ENCODE data around the gene STYX. TPM values are rescaled to one million over a fixed set of nuclear protein-coding genes. Genes with fewer than 3 reads are reported as not detected.
A peak's percentile ranks its signal among the peaks of the same experiment; 100 is the strongest.

Gene STYX
- total RNA-seq, 1 donor from 2014 or later = 12.0 TPM

GRCh38 chr14:52797653-52798052, 67.7 kb downstream of the STYX start:
- Histone ChIP-seq H3K4me1 (ENCODE audit: control insufficient read depth in 3 of 3, insufficient read depth in 3 of 3, low read length in 3 of 3) (no peaks in the 10 kb centered on the region), H3K27ac (ENCODE audit: low read depth, low read length) (no peak overlapping the region), H3K4me3 (ENCODE audit: low read length in 3 of 3) (no peak overlapping the region), H3K9ac (ENCODE audit: low read depth in 1 of 3, low read length in 3 of 3) (no peak overlapping the region), H3K9me3 (ENCODE audit: control insufficient read depth in 3 of 3, low read length in 3 of 3) (no peaks in the 10 kb centered on the region), H3K27me3 (ENCODE audit: control insufficient read depth in 3 of 3, insufficient read depth in 3 of 3, low read length in 3 of 3) (no peaks in the 10 kb centered on the region), H3K36me3 (ENCODE audit: control insufficient read depth in 3 of 3, insufficient read depth in 3 of 3, low read length in 3 of 3) (no peaks in the 10 kb centered on the region)

- H3K36me3 ChIP-seq (ENCODE audit: control insufficient read depth in 3 of 3, insufficient read depth in 3 of 3, low read length in 3 of 3) = no peaks in the 10 kb centered on the region
- no peaks in the 10 kb centered on the region for H3K4me1 ChIP-seq (ENCODE audit: control insufficient read depth in 3 of 3, insufficient read depth in 3 of 3, low read length in 3 of 3)
- no peaks in the 10 kb centered on the region for H3K27me3 ChIP-seq (ENCODE audit: control insufficient read depth in 3 of 3, insufficient read depth in 3 of 3, low read length in 3 of 3)
- H3K27ac ChIP-seq (ENCODE audit: low read depth, low read length) = no peak overlapping the region
- no peaks in the 10 kb centered on the region for H3K9me3 ChIP-seq (ENCODE audit: control insufficient read depth in 3 of 3, low read length in 3 of 3)
- H3K9ac ChIP-seq (ENCODE audit: low read depth in 1 of 3, low read length in 3 of 3) = no peak overlapping the region
- no peak overlapping the region for H3K4me3 ChIP-seq (ENCODE audit: low read length in 3 of 3)
These were observed 68.9 kb downstream of the STYX start for GRCh38 chr14:52798826-52799225.

- Histone ChIP-seq H3K4me3 (ENCODE audit: low read length in 3 of 3) (no peak overlapping the region), H3K36me3 (ENCODE audit: control insufficient read depth in 3 of 3, insufficient read depth in 3 of 3, low read length in 3 of 3) (no peaks in the 10 kb centered on the region), H3K4me1 (ENCODE audit: control insufficient read depth in 3 of 3, insufficient read depth in 3 of 3, low read length in 3 of 3) (no peaks in the 10 kb centered on the region), H3K9me3 (ENCODE audit: control insufficient read depth in 3 of 3, low read length in 3 of 3) (no peaks in the 10 kb centered on the region), H3K27me3 (ENCODE audit: control insufficient read depth in 3 of 3, insufficient read depth in 3 of 3, low read length in 3 of 3) (no peaks in the 10 kb centered on the region), H3K9ac (ENCODE audit: low read depth in 1 of 3, low read length in 3 of 3) (no peak overlapping the region), H3K27ac (ENCODE audit: low read depth, low read length) (peak overlapping the region; percentile 15)
These were observed 71.2 kb downstream of the STYX start for GRCh38 chr14:52801014-52801712.

- Histone ChIP-seq H3K9me3 (ENCODE audit: control insufficient read depth in 3 of 3, low read length in 3 of 3) (no peaks in the 10 kb centered on the region), H3K27me3 (ENCODE audit: control insufficient read depth in 3 of 3, insufficient read depth in 3 of 3, low read length in 3 of 3) (no peaks in the 10 kb centered on the region), H3K4me1 (ENCODE audit: control insufficient read depth in 3 of 3, insufficient read depth in 3 of 3, low read length in 3 of 3) (no peaks in the 10 kb centered on the region), H3K9ac (ENCODE audit: low read depth in 1 of 3, low read length in 3 of 3) (no peak overlapping the region), H3K36me3 (ENCODE audit: control insufficient read depth in 3 of 3, insufficient read depth in 3 of 3, low read length in 3 of 3) (no peaks in the 10 kb centered on the region), H3K4me3 (ENCODE audit: low read length in 3 of 3) (no peak overlapping the region), H3K27ac (ENCODE audit: low read depth, low read length) (peak overlapping the region; percentile 15)
These were observed 72.6 kb downstream of the STYX start for GRCh38 chr14:52802597-52802996.

- Histone ChIP-seq H3K4me1 (ENCODE audit: control insufficient read depth in 3 of 3, insufficient read depth in 3 of 3, low read length in 3 of 3) (no peaks in the 10 kb centered on the region), H3K36me3 (ENCODE audit: control insufficient read depth in 3 of 3, insufficient read depth in 3 of 3, low read length in 3 of 3) (no peaks in the 10 kb centered on the region), H3K4me3 (ENCODE audit: low read length in 3 of 3) (no peak overlapping the region), H3K9me3 (ENCODE audit: control insufficient read depth in 3 of 3, low read length in 3 of 3) (no peaks in the 10 kb centered on the region), H3K9ac (ENCODE audit: low read depth in 1 of 3, low read length in 3 of 3) (no peak overlapping the region), H3K27me3 (ENCODE audit: control insufficient read depth in 3 of 3, insufficient read depth in 3 of 3, low read length in 3 of 3) (no peaks in the 10 kb centered on the region), H3K27ac (ENCODE audit: low read depth, low read length) (no peak overlapping the region)
These were observed 76.1 kb downstream of the STYX start for GRCh38 chr14:52806115-52806514.

GRCh38 chr14:52808101-52808500, 78.1 kb downstream of the STYX start:
- Histone ChIP-seq H3K4me1 (ENCODE audit: control insufficient read depth in 3 of 3, insufficient read depth in 3 of 3, low read length in 3 of 3) (no peaks in the 10 kb centered on the region), H3K27me3 (ENCODE audit: control insufficient read depth in 3 of 3, insufficient read depth in 3 of 3, low read length in 3 of 3) (no peaks in the 10 kb centered on the region), H3K27ac (ENCODE audit: low read depth, low read length) (no peak overlapping the region), H3K9me3 (ENCODE audit: control insufficient read depth in 3 of 3, low read length in 3 of 3) (no peaks in the 10 kb centered on the region), H3K9ac (ENCODE audit: low read depth in 1 of 3, low read length in 3 of 3) (no peak overlapping the region), H3K36me3 (ENCODE audit: control insufficient read depth in 3 of 3, insufficient read depth in 3 of 3, low read length in 3 of 3) (no peaks in the 10 kb centered on the region), H3K4me3 (ENCODE audit: low read length in 3 of 3) (no peak overlapping the region)

GRCh38 chr14:52821805-52822250, 91.9 kb downstream of the STYX start:
- Histone ChIP-seq H3K4me1 (ENCODE audit: control insufficient read depth in 3 of 3, insufficient read depth in 3 of 3, low read length in 3 of 3) (no peaks in the 10 kb centered on the region), H3K27me3 (ENCODE audit: control insufficient read depth in 3 of 3, insufficient read depth in 3 of 3, low read length in 3 of 3) (no peaks in the 10 kb centered on the region), H3K36me3 (ENCODE audit: control insufficient read depth in 3 of 3, insufficient read depth in 3 of 3, low read length in 3 of 3) (no peaks in the 10 kb centered on the region), H3K4me3 (ENCODE audit: low read length in 3 of 3) (no peak overlapping the region), H3K9ac (ENCODE audit: low read depth in 1 of 3, low read length in 3 of 3) (no peak overlapping the region), H3K9me3 (ENCODE audit: control insufficient read depth in 3 of 3, low read length in 3 of 3) (no peaks in the 10 kb centered on the region), H3K27ac (ENCODE audit: low read depth, low read length) (no peak overlapping the region)

- no peaks in the 10 kb centered on the region for H3K9me3 ChIP-seq (ENCODE audit: control insufficient read depth in 3 of 3, low read length in 3 of 3)
- no peak overlapping the region for H3K27ac ChIP-seq (ENCODE audit: low read depth, low read length)
- H3K4me1 ChIP-seq (ENCODE audit: control insufficient read depth in 3 of 3, insufficient read depth in 3 of 3, low read length in 3 of 3) = no peaks in the 10 kb centered on the region
- no peaks in the 10 kb centered on the region for H3K27me3 ChIP-seq (ENCODE audit: control insufficient read depth in 3 of 3, insufficient read depth in 3 of 3, low read length in 3 of 3)
- no peaks in the 10 kb centered on the region for H3K36me3 ChIP-seq (ENCODE audit: control insufficient read depth in 3 of 3, insufficient read depth in 3 of 3, low read length in 3 of 3)
- no peak overlapping the region for H3K4me3 ChIP-seq (ENCODE audit: low read length in 3 of 3)
- no peak overlapping the region for H3K9ac ChIP-seq (ENCODE audit: low read depth in 1 of 3, low read length in 3 of 3)
These were observed 94.5 kb downstream of the STYX start for GRCh38 chr14:52824462-52824861.

Small RNAs within 50 kb of the gene (small RNA-seq; reads per million reads assigned to genes)
- not detected for gene AL139317.2

Other genes with a start within 250 kb of the STYX start
- 7.3 TPM for gene TXNDC16, start 177.7 kb upstream of the STYX start, total RNA-seq
- 1.6 TPM for gene GPR137C, start 177.3 kb upstream of the STYX start, total RNA-seq
- gene ERO1A, start 34.6 kb upstream of the STYX start, total RNA-seq = 10.4 TPM
- gene PSMC6, start 23.0 kb upstream of the STYX start, total RNA-seq = 70.5 TPM
- 7.8 TPM for gene GNPNAT1, start 61.4 kb downstream of the STYX start, total RNA-seq
- 98.6 TPM for gene FERMT2, start 220.9 kb downstream of the STYX start, total RNA-seq

Data from skeletal muscle tissue (tissue), 5 donors.